ENCODE measurements around the gene RNF217.

GRCh38 chr6:125123051-125123450 is 160.8 kb downstream of the RNF217 start:
- TF ChIP-seq CTCF (IDR thresholded peaks at IDR 0.05) (no peak), POLR2A (IDR thresholded peaks at IDR 0.05) (no peak)
